ENCODE data around the gene FKBP1A.

Gene FKBP1A

GRCh38 chr20:1368448-1369199 is 24.2 kb downstream of the FKBP1A start:
- POLR2A ChIA-PET, result interaction anchor here (1.1 kb wide), 1 partner anchor 9 kb away, joined by 3 read pairs; no protein-coding TSS in a partner anchor
- no peak for DNase-seq (ENCODE audit: extremely low spot score)
- TF ChIP-seq L3MBTL2 (conservative IDR thresholded peaks at IDR 0.05), result no peak
- TF ChIP-seq HDGF (IDR thresholded peaks at IDR 0.05; ENCODE audit: borderline replicate concordance), result no peak
- TF ChIP-seq ARNT (IDR thresholded peaks at IDR 0.05), result no peak
- no peak for TF ChIP-seq LEF1 (IDR thresholded peaks at IDR 0.05; ENCODE audit: borderline replicate concordance)
- TF ChIP-seq CTBP1 (IDR thresholded peaks at IDR 0.05; ENCODE audit: borderline replicate concordance), result no peak
- no peak for TF ChIP-seq FOXA1 (IDR thresholded peaks at IDR 0.05)
- TF ChIP-seq NFRKB (IDR thresholded peaks at IDR 0.05), result no peak
- no peak for TF ChIP-seq SUZ12 (IDR thresholded peaks at IDR 0.05)
- TF ChIP-seq TARDBP (IDR thresholded peaks at IDR 0.05), result no peak
- no peak for TF ChIP-seq FOXK2 (IDR thresholded peaks at IDR 0.05)
- TF ChIP-seq ZNF384 (IDR thresholded peaks at IDR 0.05), result no peak
- no peak for TF ChIP-seq FOXM1 (IDR thresholded peaks at IDR 0.05; ENCODE audit: borderline replicate concordance)
- no peak for TF ChIP-seq SP1 (IDR thresholded peaks at IDR 0.05)
- TF ChIP-seq PKNOX1 (IDR thresholded peaks at IDR 0.05), result no peak
- no peak for TF ChIP-seq ELF4 (IDR thresholded peaks at IDR 0.05)
- CTCF ChIA-PET, result no interaction called here

GRCh38 chr20:1367479-1367878 is 25.4 kb downstream of the FKBP1A start:
- ChIA-PET CTCF (no interaction called here), POLR2A (no interaction called here)
- TF ChIP-seq NFRKB (IDR thresholded peaks at IDR 0.05), result no peak
- TF ChIP-seq FOXM1 (IDR thresholded peaks at IDR 0.05; ENCODE audit: borderline replicate concordance), result no peak
- no peak for TF ChIP-seq BHLHE40 (IDR thresholded peaks at IDR 0.05; ENCODE audit: borderline replicate concordance)
- no peak for TF ChIP-seq LEF1 (IDR thresholded peaks at IDR 0.05; ENCODE audit: borderline replicate concordance)
- TF ChIP-seq FOXA1 (IDR thresholded peaks at IDR 0.05), result no peak
- TF ChIP-seq PKNOX1 (IDR thresholded peaks at IDR 0.05), result no peak
- no peak for TF ChIP-seq HDGF (IDR thresholded peaks at IDR 0.05; ENCODE audit: borderline replicate concordance)
- TF ChIP-seq SP1 (IDR thresholded peaks at IDR 0.05), result no peak
- no peak for TF ChIP-seq ELF4 (IDR thresholded peaks at IDR 0.05)
- TF ChIP-seq FOXK2 (IDR thresholded peaks at IDR 0.05), result no peak
- no peak for TF ChIP-seq ARNT (IDR thresholded peaks at IDR 0.05)
- TF ChIP-seq CTBP1 (IDR thresholded peaks at IDR 0.05; ENCODE audit: borderline replicate concordance), result no peak
- TF ChIP-seq TARDBP (IDR thresholded peaks at IDR 0.05), result no peak
- TF ChIP-seq L3MBTL2 (conservative IDR thresholded peaks at IDR 0.05), result no peak

GRCh38 chr20:1364106-1364505 is 28.7 kb downstream of the FKBP1A start:
- ChIA-PET POLR2A (no interaction called here), CTCF (no interaction called here)
- TF ChIP-seq SP1 (IDR thresholded peaks at IDR 0.05) (no peak), FOXM1 (IDR thresholded peaks at IDR 0.05; ENCODE audit: borderline replicate concordance) (no peak), BHLHE40 (IDR thresholded peaks at IDR 0.05; ENCODE audit: borderline replicate concordance) (no peak), FOXA1 (IDR thresholded peaks at IDR 0.05) (no peak), ARNT (IDR thresholded peaks at IDR 0.05) (no peak), NFRKB (IDR thresholded peaks at IDR 0.05) (no peak), TARDBP (IDR thresholded peaks at IDR 0.05) (no peak), ELF4 (IDR thresholded peaks at IDR 0.05) (no peak), ZNF384 (IDR thresholded peaks at IDR 0.05) (no peak), SUZ12 (IDR thresholded peaks at IDR 0.05) (no peak), LEF1 (IDR thresholded peaks at IDR 0.05; ENCODE audit: borderline replicate concordance) (no peak), FOXK2 (IDR thresholded peaks at IDR 0.05) (no peak), PKNOX1 (IDR thresholded peaks at IDR 0.05) (no peak)
- DNase-seq (ENCODE audit: extremely low spot score), result no peak

More at GRCh38 chr20:1367479-1367878, 25.4 kb downstream of the FKBP1A start:
- DNase-seq (ENCODE audit: extremely low spot score), result no peak

GRCh38 chr20:1363522-1363921 is 29.3 kb downstream of the FKBP1A start:
- no peak for DNase-seq (ENCODE audit: extremely low spot score)
- ChIA-PET POLR2A (no interaction called here), CTCF (no interaction called here)
- TF ChIP-seq SUZ12 (IDR thresholded peaks at IDR 0.05) (no peak), TARDBP (IDR thresholded peaks at IDR 0.05) (no peak)

GRCh38 chr20:1362484-1362883 is 30.4 kb downstream of the FKBP1A start:
- DNase-seq (ENCODE audit: extremely low spot score), result no peak
- CTCF ChIA-PET, result no interaction called here
- no peak for TF ChIP-seq ELF4 (IDR thresholded peaks at IDR 0.05)
- no peak for TF ChIP-seq HDGF (IDR thresholded peaks at IDR 0.05; ENCODE audit: borderline replicate concordance)
- no peak for TF ChIP-seq ZNF384 (IDR thresholded peaks at IDR 0.05)
- TF ChIP-seq LEF1 (IDR thresholded peaks at IDR 0.05; ENCODE audit: borderline replicate concordance), result no peak
- no peak for TF ChIP-seq SP1 (IDR thresholded peaks at IDR 0.05)
- no peak for TF ChIP-seq FOXM1 (IDR thresholded peaks at IDR 0.05; ENCODE audit: borderline replicate concordance)
- TF ChIP-seq TARDBP (IDR thresholded peaks at IDR 0.05), result no peak
- no peak for TF ChIP-seq BHLHE40 (IDR thresholded peaks at IDR 0.05; ENCODE audit: borderline replicate concordance)
- no peak for TF ChIP-seq NFRKB (IDR thresholded peaks at IDR 0.05)
- no peak for TF ChIP-seq SUZ12 (IDR thresholded peaks at IDR 0.05)
- no peak for TF ChIP-seq FOXK2 (IDR thresholded peaks at IDR 0.05)
- no peak for TF ChIP-seq PKNOX1 (IDR thresholded peaks at IDR 0.05)
- TF ChIP-seq L3MBTL2 (conservative IDR thresholded peaks at IDR 0.05), result no peak
- POLR2A ChIA-PET, result no interaction called here
